Measurements from ENCODE around the gene PRRG2.

PRRG2 gene

GRCh38 chr19:49581007-49581508 is at the start of gene PRRG2:
Gene PRRG2, plus strand, starts transcription at chr19:49581316. Its CDS starts 1,904 bp downstream, at chr19:49583220.
- DNase-seq = no peak

GRCh38 chr19:49533551-49534488 is 47.3 kb upstream of the PRRG2 start:
- DNase-seq = peak; percentile 86

- DNase-seq = no peak
Measured at GRCh38 chr19:49534632-49535385, 46.3 kb upstream of the PRRG2 start.

GRCh38 chr19:49536921-49537462 is 44.1 kb upstream of the PRRG2 start:
- no peak for DNase-seq

- DNase-seq = no peak
Measured at GRCh38 chr19:49538643-49539042, 42.5 kb upstream of the PRRG2 start.

GRCh38 chr19:49539192-49539952 is 41.7 kb upstream of the PRRG2 start:
- DNase-seq = no peak

- DNase-seq = no peak
Measured at GRCh38 chr19:49541914-49542313, 39.2 kb upstream of the PRRG2 start.

GRCh38 chr19:49542446-49542845 is 38.7 kb upstream of the PRRG2 start:
- DNase-seq = no peak

GRCh38 chr19:49543032-49543431 is 38.1 kb upstream of the PRRG2 start:
- no peak for DNase-seq

- DNase-seq = no peak
Measured at GRCh38 chr19:49544154-49544553, 37.0 kb upstream of the PRRG2 start.

GRCh38 chr19:49546825-49547565 is 34.1 kb upstream of the PRRG2 start:
- DNase-seq = peak; percentile 62

- DNase-seq = no peak
Measured at GRCh38 chr19:49549045-49549444, 32.1 kb upstream of the PRRG2 start.

- no peak for DNase-seq
Measured at GRCh38 chr19:49551531-49551930, 29.6 kb upstream of the PRRG2 start.

- DNase-seq = no peak
Measured at GRCh38 chr19:49552749-49553148, 28.4 kb upstream of the PRRG2 start.

GRCh38 chr19:49553451-49554271 is 27.5 kb upstream of the PRRG2 start:
- DNase-seq = peak; percentile 57

- no peak for DNase-seq
Measured at GRCh38 chr19:49554701-49555181, 26.4 kb upstream of the PRRG2 start.

- DNase-seq = peak; percentile 75
Measured at GRCh38 chr19:49555600-49556411, 25.3 kb upstream of the PRRG2 start.

GRCh38 chr19:49556412-49557398 is 24.4 kb upstream of the PRRG2 start:
- DNase-seq = no peak

Measured in activated T-cell treated with anti-CD3 and anti-CD28 coated beads for 4 hours (primary cell).